HEK293T (cell line): ENCODE data around the gene INSRR.
A peak's percentile ranks its signal among the peaks of the same experiment; 100 is the strongest.

Experiments
- CTCF ChIA-PET: fragments of 350-600 bp; formaldehyde crosslinking; extraction: SDS; loops from one replicate; lab custom pipeline; 2021; ENCODE audit warnings: antibody characterized with exemption, inconsistent platforms; lab: Yijun Ruan, JAX
- POLR2A ChIA-PET: fragments of 350-600 bp; formaldehyde crosslinking; extraction: SDS; loops from one replicate; lab custom pipeline; 2020; ENCODE audit warnings: antibody characterized with exemption, inconsistent platforms; lab: Yijun Ruan, JAX
- DNase-seq: peaks from one replicate; pipeline ENCODE4 v3.0.0; 2012; ENCODE audit warnings: mixed read lengths; ENCODE audit errors: extremely low spot score
- ARNT ChIP-seq: fragments of 450-650 bp; IDR thresholded peaks from 2 replicates; pipeline ENCODE4 v1.6.1; 2017; ENCODE audit warnings: mild to moderate bottlenecking
- BHLHE40 ChIP-seq: fragments of 450-650 bp; IDR thresholded peaks from 2 replicates; pipeline ENCODE4 v1.6.1; 2016; ENCODE audit warnings: mild to moderate bottlenecking, moderate library complexity, borderline replicate concordance
- CTBP1 ChIP-seq: fragments of 450-650 bp; IDR thresholded peaks from 2 replicates; pipeline ENCODE4 v1.6.1; 2016; ENCODE audit warnings: borderline replicate concordance
- ELF4 ChIP-seq: fragments of 450-650 bp; IDR thresholded peaks from 2 replicates; pipeline ENCODE4 v1.6.1; 2017; ENCODE audit warnings: antibody characterized with exemption
- FOXA1 ChIP-seq: fragments of 450-650 bp; IDR thresholded peaks from 2 replicates; pipeline ENCODE4 v1.6.1; 2016; ENCODE audit warnings: mild to moderate bottlenecking
- FOXK2 ChIP-seq: fragments of 450-650 bp; IDR thresholded peaks from 2 replicates; pipeline ENCODE4 v1.6.1; 2016; ENCODE audit warnings: mild to moderate bottlenecking
- FOXM1 ChIP-seq: fragments of 450-650 bp; IDR thresholded peaks from 2 replicates; pipeline ENCODE4 v1.6.1; 2017; ENCODE audit warnings: mild to moderate bottlenecking, borderline replicate concordance
- HDGF ChIP-seq: fragments of 450-650 bp; IDR thresholded peaks from 2 replicates; pipeline ENCODE4 v1.6.1; 2017; ENCODE audit warnings: antibody characterized with exemption, borderline replicate concordance
- L3MBTL2 ChIP-seq: fragments of 450-650 bp; conservative IDR thresholded peaks from 2 replicates; pipeline ENCODE4 v1.6.1; 2016; ENCODE audit warnings: mild to moderate bottlenecking
- LEF1 ChIP-seq: fragments of 450-650 bp; IDR thresholded peaks from 2 replicates; pipeline ENCODE4 v1.6.1; 2017; ENCODE audit warnings: mild to moderate bottlenecking, borderline replicate concordance
- NFRKB ChIP-seq: fragments of 450-650 bp; IDR thresholded peaks from 2 replicates; pipeline ENCODE4 v1.6.1; 2016; ENCODE audit warnings: mild to moderate bottlenecking, moderate library complexity
- PKNOX1 ChIP-seq: fragments of 450-650 bp; IDR thresholded peaks from 2 replicates; pipeline ENCODE4 v1.6.1; 2016
- SP1 ChIP-seq: fragments of 450-650 bp; IDR thresholded peaks from 2 replicates; pipeline ENCODE4 v1.6.1; 2017
- SUZ12 ChIP-seq: fragments of 450-650 bp; IDR thresholded peaks from 2 replicates; pipeline ENCODE4 v1.6.1; 2016; ENCODE audit warnings: mild to moderate bottlenecking
- TARDBP ChIP-seq: fragments of 450-650 bp; IDR thresholded peaks from 2 replicates; pipeline ENCODE4 v1.6.1; 2016
- ZNF384 ChIP-seq: fragments of 450-650 bp; IDR thresholded peaks from 2 replicates; pipeline ENCODE4 v1.6.1; 2016

INSRR gene

GRCh38 chr1:156814571-156815260 lies 44.2 kb downstream of the INSRR start:
- CTCF ChIA-PET: interaction anchor here (0.7 to 1.1 kb wide), 2 partner anchors 10 to 22 kb away, joined by 3 to 5 read pairs; no protein-coding TSS in a partner anchor
- DNase-seq: no peak

GRCh38 chr1:156813750-156814570 lies 45.0 kb downstream of the INSRR start:
- DNase-seq: peak; percentile 71
- CTCF ChIA-PET: interaction anchor here (0.7 to 1.1 kb wide), 3 partner anchors 9 to 21 kb away, joined by 3 to 5 read pairs (median 3); no protein-coding TSS in a partner anchor
- POLR2A ChIA-PET: interaction anchor here (0.6 to 2.7 kb wide), 8 partner anchors 9 to 108 kb away, joined by 3 to 9 read pairs (median 4); partner anchors contain the start of genes ISG20L2 and METTL25B
- no peak for TF ChIP-seq BHLHE40
- peak; percentile 93 for TF ChIP-seq L3MBTL2
- TF ChIP-seq PKNOX1: no peak

More at GRCh38 chr1:156814571-156815260, 44.2 kb downstream of the INSRR start:
- no peak for TF ChIP-seq CTBP1
- POLR2A ChIA-PET: interaction anchor here (0.6 to 2.7 kb wide), 8 partner anchors 8 to 108 kb away, joined by 3 to 9 read pairs (median 4); partner anchors contain the start of genes ISG20L2 and METTL25B

GRCh38 chr1:156813298-156813697 lies 45.6 kb downstream of the INSRR start:
- TF ChIP-seq BHLHE40: no peak
- TF ChIP-seq NFRKB: no peak
- TF ChIP-seq LEF1: no peak
- no peak for TF ChIP-seq ZNF384
- TF ChIP-seq PKNOX1: no peak
- no peak for TF ChIP-seq TARDBP
- no peak for TF ChIP-seq SUZ12
- no peak for TF ChIP-seq ARNT
- TF ChIP-seq FOXK2: no peak
- TF ChIP-seq L3MBTL2: no peak
- TF ChIP-seq FOXM1: no peak
- TF ChIP-seq SP1: no peak
- no peak for TF ChIP-seq ELF4
- TF ChIP-seq HDGF: no peak
- no peak for TF ChIP-seq FOXA1
- no peak for TF ChIP-seq CTBP1
- POLR2A ChIA-PET: interaction anchor here (1.0 to 2.4 kb wide), 2 partner anchors 9 to 10 kb away, joined by 3 to 9 read pairs; no protein-coding TSS in a partner anchor
- CTCF ChIA-PET: interaction anchor here (0.6 to 1.1 kb wide), 2 partner anchors 10 to 24 kb away, joined by 3 read pairs; no protein-coding TSS in a partner anchor
- DNase-seq: no peak

GRCh38 chr1:156812293-156812990 lies 46.5 kb downstream of the INSRR start:
- no peak for TF ChIP-seq BHLHE40
- no peak for TF ChIP-seq FOXK2
- TF ChIP-seq SP1: no peak
- TF ChIP-seq TARDBP: no peak
- no peak for TF ChIP-seq LEF1
- no peak for TF ChIP-seq FOXM1
- TF ChIP-seq NFRKB: no peak
- no peak for TF ChIP-seq ARNT
- no peak for TF ChIP-seq CTBP1
- no peak for TF ChIP-seq HDGF
- no peak for TF ChIP-seq FOXA1
- no peak for TF ChIP-seq ELF4
- no peak for TF ChIP-seq L3MBTL2
- no peak for TF ChIP-seq SUZ12
- TF ChIP-seq ZNF384: no peak
- no peak for TF ChIP-seq PKNOX1
- POLR2A ChIA-PET: interaction anchor here (2.4 kb wide), 1 partner anchor 10 kb away, joined by 9 read pairs; no protein-coding TSS in a partner anchor
- CTCF ChIA-PET: interaction anchor here (0.6 to 1.2 kb wide), 2 partner anchors 25 to 77 kb away, joined by 3 read pairs; no protein-coding TSS in a partner anchor
- no peak for DNase-seq

GRCh38 chr1:156811168-156811567 lies 47.7 kb downstream of the INSRR start:
- TF ChIP-seq FOXM1: no peak
- TF ChIP-seq SP1: no peak
- no peak for TF ChIP-seq LEF1
- ChIA-PET CTCF (interaction anchor here (1.2 kb wide), 1 partner anchor 79 kb away, joined by 3 read pairs; no protein-coding TSS in a partner anchor), POLR2A (no interaction called here)
- DNase-seq: no peak
